ENCODE results near the gene PPM1A. TPM values are rescaled to one million over a fixed set of nuclear protein-coding genes. Genes with fewer than 3 reads are reported as not detected.

PPM1A gene
- total and polyA plus RNA-seq, 2 of the 8 experiments (the other 6 are each of a cell fraction or from before 2014, with no cell fraction given): 14.0 to 51.2 TPM

DNA sequence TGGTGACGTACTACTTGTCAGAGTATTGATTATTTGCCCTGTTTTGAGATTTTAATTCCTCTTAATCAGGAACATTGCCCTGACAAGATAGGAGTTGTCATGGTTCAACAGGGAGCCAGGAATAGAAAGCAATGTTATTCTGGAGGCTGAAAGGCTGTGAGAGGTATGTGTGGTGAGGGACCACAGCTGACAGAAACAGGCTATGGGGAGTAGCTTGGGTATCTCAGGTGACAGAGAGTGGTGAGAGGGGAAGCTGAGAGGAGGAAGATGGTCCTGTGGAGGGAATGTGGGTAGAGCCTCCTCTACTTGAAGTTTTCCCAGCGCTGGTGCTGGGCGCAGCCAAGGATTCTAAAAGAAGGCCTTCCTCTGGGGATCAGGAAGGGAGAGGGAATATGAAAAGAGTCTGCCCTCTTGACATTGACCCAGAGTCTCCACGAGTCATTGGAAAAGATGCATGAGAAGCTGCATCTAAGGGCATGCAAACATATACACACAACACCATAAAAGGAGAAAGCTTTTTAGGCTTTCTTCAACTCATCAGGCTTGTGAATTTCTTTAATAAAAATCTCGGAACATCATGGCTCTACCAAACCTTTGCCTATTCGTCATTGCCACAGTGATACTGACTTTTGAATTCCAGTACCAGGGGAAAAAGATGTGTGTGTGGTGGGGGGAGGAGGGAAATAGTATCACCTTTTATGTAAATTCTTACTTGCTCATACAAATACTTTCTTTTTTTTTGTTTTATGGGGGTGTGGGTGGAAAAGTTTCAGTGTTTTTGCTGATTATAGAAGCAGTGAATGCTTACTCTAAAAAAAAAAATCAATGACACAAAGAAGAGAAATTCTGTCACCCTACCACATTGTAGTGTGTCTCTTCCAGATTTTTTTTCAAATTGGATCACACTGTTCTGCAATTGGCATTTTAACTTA is 43.9 kb upstream of the PPM1A start:
- H3K4me3 ChIP-seq (ENCODE audit: extremely low read depth in 1 of 4, insufficient read depth in 2 of 4, low read depth in 3 of 4, low read length in 4 of 4): peak overlapping the region in 1 of 4 experiments; percentile 19; a peak in 1 of 8 replicates
- H2BK15ac ChIP-seq (ENCODE audit: low read length): no peak overlapping the region
- no peak overlapping the region for H3K27ac ChIP-seq (ENCODE audit: low read depth, low read length)
- H4K5ac ChIP-seq (ENCODE audit: insufficient read length, low read depth, low read length): no peak overlapping the region
- no peaks in the 10 kb centered on the region for H3K9me3 ChIP-seq (ENCODE audit: insufficient read depth in 2 of 2, low read depth in 1 of 2, low read length in 1 of 2)
- H2BK120ac ChIP-seq (replicated peaks; ENCODE audit: low read depth, low read length): no peak overlapping the region
- no peaks in the 10 kb centered on the region for H3K27me3 ChIP-seq (replicated peaks in 1 of 4; ENCODE audit: control insufficient read depth in 3 of 4, extremely low read depth in 1 of 4, insufficient read depth in 3 of 4, low read length in 3 of 4)
- H3K36me3 ChIP-seq (ENCODE audit: control insufficient read depth in 2 of 4, insufficient read depth in 4 of 4, low read length in 3 of 4): no peaks in the 10 kb centered on the region
- peak overlapping the region; percentile 96 for H2AFZ ChIP-seq (ENCODE audit: low read length)
- peak overlapping the region; percentile 3 to 53 for H3K4me2 ChIP-seq (ENCODE audit: insufficient read depth in 1 of 2, low read depth in 2 of 2, low read length in 2 of 2)
- H4K20me1 ChIP-seq (replicated peaks in 1 of 2; ENCODE audit: control insufficient read depth in 1 of 2, insufficient read depth in 2 of 2, low read length in 2 of 2): no peaks in the 10 kb centered on the region
- no peaks in the 10 kb centered on the region for H3K79me1 ChIP-seq (ENCODE audit: low read depth, low read length)
- H4K8ac ChIP-seq (ENCODE audit: extremely low read depth, insufficient read depth, low read length): no peak overlapping the region
- H2BK20ac ChIP-seq (ENCODE audit: low read length): no peak overlapping the region
- H3K56ac ChIP-seq (replicated peaks; ENCODE audit: insufficient read length, low read depth, low read length): no peak overlapping the region
- H3K79me2 ChIP-seq (ENCODE audit: control insufficient read depth in 1 of 2, insufficient read depth in 2 of 2, low read length in 2 of 2): no peaks in the 10 kb centered on the region
- no peak overlapping the region for H3K23ac ChIP-seq (ENCODE audit: insufficient read length)
- peaks cover 0 to 10% (median 5%) of the 10 kb centered on the region in 4 experiments; a peak in 4 of 7 replicates for H3K4me1 ChIP-seq (replicated peaks in 1 of 4; ENCODE audit: control insufficient read depth in 3 of 4, insufficient read depth in 4 of 4, low read length in 3 of 4)
- no peak overlapping the region for H3K14ac ChIP-seq (ENCODE audit: insufficient read length)
- DNase-seq (ENCODE audit: low read depth in 1 of 2, low spot score in 2 of 2): no peak
- H2AK5ac ChIP-seq (ENCODE audit: low read depth, low read length): no peak overlapping the region
- CTCF ChIA-PET (ENCODE audit: partially characterized antibody): interaction anchor here (1.4 to 1.5 kb wide), 2 partner anchors 21 to 145 kb away, joined by 3 to 5 read pairs; no protein-coding TSS in a partner anchor
- no peak overlapping the region; the same call in 1 of the 2 replicates for H2BK12ac ChIP-seq (ENCODE audit: low read depth, low read length)
- peaks cover 2% of the 10 kb centered on the region; the same call in 1 of the 2 replicates for H3K23me2 ChIP-seq (ENCODE audit: low read depth, low read length)
- POLR2A ChIA-PET (ENCODE audit: partially characterized antibody): interaction anchor here (1.0 to 1.4 kb wide), 2 partner anchors 44 kb away, joined by 3 to 4 read pairs; partner anchors contain the start of gene PPM1A
- no peak overlapping the region for H4K91ac ChIP-seq (replicated peaks; ENCODE audit: insufficient read length, low read length)
- 71% methylated on average over 6 of the region's 6 CpGs; no CpG with 5 or more reads in 1 of the 2 experiments for WGBS, 2 experiments (ENCODE audit: extremely low coverage in 1 of 2, insufficient coverage in 1 of 2, insufficient read length in 1 of 2, insufficient replicate concordance in 2 of 2, low coverage in 1 of 2, low lambda C conversion rate in 2 of 2, missing lambda C conversion rate in 1 of 2)
- H3K18ac ChIP-seq (ENCODE audit: extremely low read depth, low read length): no peak overlapping the region
- H3K9ac ChIP-seq (replicated peaks in 1 of 4; ENCODE audit: extremely low read depth in 1 of 4, low read depth in 3 of 4, low read length in 3 of 4): no peak overlapping the region
- H2BK5ac ChIP-seq (ENCODE audit: low read depth, low read length): peak overlapping the region; percentile 74; the same call in 1 of the 2 replicates
- H3K4ac ChIP-seq (replicated peaks; ENCODE audit: insufficient read length, low read depth, low read length): no peak overlapping the region
- FAIRE-seq: no peak
- TF ChIP-seq KDM5A (IDR thresholded peaks at IDR 0.05; ENCODE audit: low read length): no peak
- no peak for TF ChIP-seq YY1 (IDR thresholded peaks at IDR 0.05; ENCODE audit: low read depth, low read length)
- no peak for TF ChIP-seq RAD21 (IDR thresholded peaks at IDR 0.05 in 1 of 2, conservative IDR thresholded peaks at IDR 0.05 in 1 of 2; ENCODE audit: low read depth in 2 of 2, low read length in 2 of 2)
- TF ChIP-seq SAP30 (IDR thresholded peaks at IDR 0.05; ENCODE audit: insufficient read depth, insufficient replicate concordance, low read length): no peak
- TF ChIP-seq, protein P1, sequence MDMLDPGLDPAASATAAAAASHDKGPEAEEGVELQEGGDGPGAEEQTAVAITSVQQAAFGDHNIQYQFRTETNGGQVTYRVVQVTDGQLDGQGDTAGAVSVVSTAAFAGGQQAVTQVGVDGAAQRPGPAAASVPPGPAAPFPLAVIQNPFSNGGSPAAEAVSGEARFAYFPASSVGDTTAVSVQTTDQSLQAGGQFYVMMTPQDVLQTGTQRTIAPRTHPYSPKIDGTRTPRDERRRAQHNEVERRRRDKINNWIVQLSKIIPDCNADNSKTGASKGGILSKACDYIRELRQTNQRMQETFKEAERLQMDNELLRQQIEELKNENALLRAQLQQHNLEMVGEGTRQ (IDR thresholded peaks at IDR 0.05; ENCODE audit: low read length): no peak
- TF ChIP-seq JUN (IDR thresholded peaks at IDR 0.05; ENCODE audit: low read depth, low read length): no peak
- no peak for TF ChIP-seq EP300 (IDR thresholded peaks at IDR 0.05; ENCODE audit: borderline replicate concordance in 1 of 2, low read depth in 2 of 2, low read length in 2 of 2)
- no peak for TF ChIP-seq KDM4A (IDR thresholded peaks at IDR 0.05; ENCODE audit: low read depth, low read length, severe bottlenecking)
- no peak for TF ChIP-seq SP4 (IDR thresholded peaks at IDR 0.05; ENCODE audit: low read length)

Measured in H1 (cell line).